MM.1S (cell line): ENCODE data around the gene TMEM272.

Experiments
- DNase-seq: peaks from one replicate; pipeline ENCODE4 v3.0.0-alpha.2; 2015
- H2AFZ ChIP-seq: fragments of 300-600 bp; sonication (generic); 2 replicates; pipeline ENCODE4 v1.6.0; 2016; ENCODE audit warnings: antibody characterized with exemption, low read length
- H3F3A ChIP-seq: fragments of 300-600 bp; sonication (generic); 2 replicates; pipeline ENCODE4 v1.6.1; 2016; ENCODE audit warnings: mild to moderate bottlenecking, antibody characterized with exemption, low read length, moderate library complexity, mixed read lengths; ENCODE audit not compliant: insufficient read depth
- H3K27ac ChIP-seq: fragments of 300-600 bp; sonication (generic); 2 replicates; pipeline ENCODE4 v1.5.1; 2016; ENCODE audit warnings: mild to moderate bottlenecking, low read length
- H3K27me3 ChIP-seq: fragments of 300-600 bp; sonication (generic); replicated peaks from 2 replicates; pipeline ENCODE4 v1.6.0; 2016; ENCODE audit warnings: low read length; ENCODE audit not compliant: insufficient read depth
- H3K36me3 ChIP-seq: fragments of 300-600 bp; sonication (generic); replicated peaks from 2 replicates; pipeline ENCODE4 v1.6.1; 2016; ENCODE audit warnings: mild to moderate bottlenecking, low read length, mixed read lengths; ENCODE audit not compliant: insufficient read depth
- H3K4me1 ChIP-seq: fragments of 300-600 bp; sonication (generic); 2 replicates; pipeline ENCODE4 v1.6.1; 2016; ENCODE audit warnings: low read length, mixed read lengths
- H3K4me2 ChIP-seq: fragments of 300-600 bp; sonication (generic); 2 replicates; pipeline ENCODE4 v1.6.0; 2016; ENCODE audit warnings: low read depth, low read length
- H3K4me3 ChIP-seq: fragments of 300-600 bp; sonication (generic); 2 replicates; pipeline ENCODE4 v1.5.1; 2016; ENCODE audit warnings: low read length, mixed read lengths
- H3K79me2 ChIP-seq: fragments of 300-600 bp; sonication (generic); 2 replicates; pipeline ENCODE4 v1.6.1; 2016; ENCODE audit warnings: mixed run types, low read length, mixed read lengths
- H3K9ac ChIP-seq: fragments of 300-600 bp; sonication (generic); 2 replicates; pipeline ENCODE4 v1.6.1; 2016; ENCODE audit warnings: low read length, mixed read lengths
- H3K9me2 ChIP-seq: fragments of 300-600 bp; sonication (generic); replicated peaks from 2 replicates; pipeline ENCODE4 v1.6.1; 2016; ENCODE audit warnings: mild to moderate bottlenecking, low read length, mixed read lengths; ENCODE audit not compliant: insufficient read depth
- H3K9me3 ChIP-seq: fragments of 300-600 bp; sonication (generic); replicated peaks from 2 replicates; pipeline ENCODE4 v1.6.1; 2016; ENCODE audit warnings: mild to moderate bottlenecking, low read length, mixed read lengths; ENCODE audit not compliant: insufficient read depth
- H4K20me1 ChIP-seq: fragments of 300-600 bp; sonication (generic); 2 replicates; pipeline ENCODE4 v1.6.1; 2016; ENCODE audit warnings: mild to moderate bottlenecking, low read length, moderate library complexity, mixed read lengths; ENCODE audit not compliant: insufficient read depth
- EZH2 ChIP-seq: fragments of 300-600 bp; sonication (generic); optimal IDR thresholded peaks from 2 replicates; pipeline ENCODE3; 2017; ENCODE audit warnings: low read depth, mild to moderate bottlenecking, antibody characterized with exemption, low read length, mixed read lengths
- EZH2phosphoT487 ChIP-seq: fragments of 300-600 bp; sonication (generic); IDR thresholded peaks from 2 replicates; pipeline ENCODE4 v1.6.1; 2018; ENCODE audit warnings: antibody characterized with exemption, low read length
- TF ChIP-seq, protein P1 (sequence below): fragments of 300-600 bp; sonication (generic); IDR thresholded peaks from 2 replicates; pipeline ENCODE4 v1.5.1; 2016; ENCODE audit warnings: antibody characterized with exemption, low read length, mixed read lengths

The TMEM272 gene

DNA sequence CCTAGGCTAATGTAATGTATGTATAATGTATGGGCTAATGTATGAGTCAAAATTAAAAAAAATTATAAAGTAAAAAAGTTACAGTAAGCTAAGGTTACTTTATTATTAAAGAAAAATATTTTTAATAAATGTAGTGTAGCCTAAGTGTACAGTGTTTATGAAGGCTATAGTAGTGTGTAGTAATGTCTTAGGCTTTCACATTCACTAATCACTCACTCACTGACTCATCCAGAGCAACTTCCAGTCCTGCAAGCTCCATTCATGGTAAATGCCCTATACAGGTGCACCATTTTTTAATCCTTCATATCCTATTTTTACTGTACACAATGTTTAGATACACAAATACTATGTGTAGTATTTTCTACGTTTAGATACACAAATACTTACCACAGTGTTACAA lies 1.8 kb upstream of the TMEM272 start:
- no peak overlapping the region for H3K4me2 ChIP-seq
- DNase-seq: no peak
- H3K27ac ChIP-seq: no peak overlapping the region

DNA sequence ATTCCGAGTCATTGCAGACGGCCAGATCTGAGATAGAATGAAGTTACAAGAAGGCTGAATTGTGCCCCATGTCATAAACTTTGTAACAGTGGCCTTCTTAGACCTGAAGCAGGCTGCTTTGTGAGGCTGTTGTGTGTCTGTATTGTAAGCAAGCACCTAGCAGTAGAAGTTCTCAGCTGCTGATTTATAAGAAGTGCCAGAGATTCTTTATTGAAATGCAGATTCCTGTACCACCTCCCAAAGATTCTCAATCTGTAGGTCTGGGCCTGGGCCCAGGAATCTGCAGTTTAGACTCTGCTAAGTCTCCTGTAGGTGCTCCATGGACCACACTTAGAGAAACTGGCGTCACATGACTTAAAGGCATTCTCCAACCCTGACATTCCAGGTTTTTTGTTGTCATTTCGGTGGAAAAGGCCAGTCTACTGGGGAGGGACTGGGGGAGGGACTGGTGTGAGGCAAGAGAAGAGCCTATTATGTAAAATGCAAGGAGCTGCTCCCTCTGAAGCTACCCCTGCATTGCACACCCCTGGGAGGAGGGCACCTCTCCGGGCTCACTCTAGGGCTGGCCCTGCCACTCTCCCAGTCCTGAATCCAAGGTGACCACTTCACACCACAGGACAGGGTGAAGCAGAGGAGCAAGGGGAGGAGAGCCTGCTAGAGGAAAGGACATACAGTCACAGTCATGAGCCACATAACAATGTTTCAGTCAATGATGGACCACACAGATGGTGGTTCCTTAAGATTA lies 769 bp upstream of the TMEM272 start:
- Histone ChIP-seq H3K4me2 (no peak overlapping the region), H4K20me1 (no peaks in the 10 kb centered on the region), H3K27ac (no peak overlapping the region), H3K9me2 (no peaks in the 10 kb centered on the region), H3K27me3 (no peaks in the 10 kb centered on the region), H3K9me3 (no peaks in the 10 kb centered on the region), H3K79me2 (no peaks in the 10 kb centered on the region), H3F3A (no peaks in the 10 kb centered on the region), H3K4me1 (no peaks in the 10 kb centered on the region), H2AFZ (peak overlapping the region; percentile 53; the same call in 1 of the 2 replicates), H3K4me3 (no peak overlapping the region), H3K9ac (no peak overlapping the region), H3K36me3 (no peaks in the 10 kb centered on the region)
- TF ChIP-seq EZH2: no peak
- DNase-seq: no peak

More for the DNA sequence above, 1.8 kb upstream of the TMEM272 start:
- H3K9ac ChIP-seq: no peak overlapping the region
- no peaks in the 10 kb centered on the region for H3K4me1 ChIP-seq
- H3K9me3 ChIP-seq: no peaks in the 10 kb centered on the region
- no peaks in the 10 kb centered on the region for H3K79me2 ChIP-seq
- no peaks in the 10 kb centered on the region for H3K9me2 ChIP-seq
- H2AFZ ChIP-seq: no peak overlapping the region
- no peaks in the 10 kb centered on the region for H3F3A ChIP-seq
- H3K36me3 ChIP-seq: no peaks in the 10 kb centered on the region
- H3K4me3 ChIP-seq: no peak overlapping the region
- H4K20me1 ChIP-seq: no peaks in the 10 kb centered on the region
- H3K27me3 ChIP-seq: no peaks in the 10 kb centered on the region
- TF ChIP-seq, protein P1, sequence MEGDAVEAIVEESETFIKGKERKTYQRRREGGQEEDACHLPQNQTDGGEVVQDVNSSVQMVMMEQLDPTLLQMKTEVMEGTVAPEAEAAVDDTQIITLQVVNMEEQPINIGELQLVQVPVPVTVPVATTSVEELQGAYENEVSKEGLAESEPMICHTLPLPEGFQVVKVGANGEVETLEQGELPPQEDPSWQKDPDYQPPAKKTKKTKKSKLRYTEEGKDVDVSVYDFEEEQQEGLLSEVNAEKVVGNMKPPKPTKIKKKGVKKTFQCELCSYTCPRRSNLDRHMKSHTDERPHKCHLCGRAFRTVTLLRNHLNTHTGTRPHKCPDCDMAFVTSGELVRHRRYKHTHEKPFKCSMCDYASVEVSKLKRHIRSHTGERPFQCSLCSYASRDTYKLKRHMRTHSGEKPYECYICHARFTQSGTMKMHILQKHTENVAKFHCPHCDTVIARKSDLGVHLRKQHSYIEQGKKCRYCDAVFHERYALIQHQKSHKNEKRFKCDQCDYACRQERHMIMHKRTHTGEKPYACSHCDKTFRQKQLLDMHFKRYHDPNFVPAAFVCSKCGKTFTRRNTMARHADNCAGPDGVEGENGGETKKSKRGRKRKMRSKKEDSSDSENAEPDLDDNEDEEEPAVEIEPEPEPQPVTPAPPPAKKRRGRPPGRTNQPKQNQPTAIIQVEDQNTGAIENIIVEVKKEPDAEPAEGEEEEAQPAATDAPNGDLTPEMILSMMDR: no peak
- TF ChIP-seq EZH2phosphoT487 (no peak), EZH2 (no peak)

DNA sequence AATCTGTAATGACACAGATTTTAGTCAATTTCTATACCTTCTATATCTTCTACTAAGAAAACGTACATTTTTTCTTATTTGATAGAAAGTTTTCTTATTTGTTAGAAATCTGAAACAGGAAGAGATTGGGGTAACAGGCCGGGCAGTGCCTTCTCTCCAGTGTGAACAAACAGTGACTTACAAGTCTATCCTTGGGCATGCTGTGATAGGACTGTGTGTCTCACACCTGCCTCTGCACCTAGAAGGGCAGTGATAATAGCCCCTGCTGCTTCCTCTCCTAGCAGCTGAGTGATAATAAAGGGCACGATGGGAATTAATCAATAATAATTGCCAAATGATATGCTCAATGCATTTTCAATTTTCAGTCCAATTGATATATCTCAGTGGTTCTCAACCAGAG lies 1.4 kb downstream of the TMEM272 start:
- no peaks in the 10 kb centered on the region for H3K79me2 ChIP-seq

More for the DNA sequence above, 1.4 kb downstream of the TMEM272 start:
- Histone ChIP-seq H3K9ac (no peak overlapping the region), H3K4me1 (no peaks in the 10 kb centered on the region), H3K4me3 (no peak overlapping the region), H2AFZ (no peak overlapping the region), H3K9me2 (no peaks in the 10 kb centered on the region), H3K4me2 (no peak overlapping the region), H3F3A (no peaks in the 10 kb centered on the region), H3K27ac (no peak overlapping the region), H3K36me3 (no peaks in the 10 kb centered on the region), H4K20me1 (no peaks in the 10 kb centered on the region), H3K27me3 (no peaks in the 10 kb centered on the region), H3K9me3 (no peaks in the 10 kb centered on the region)
- TF ChIP-seq, protein P1: no peak
- no peak for TF ChIP-seq EZH2
- TF ChIP-seq EZH2phosphoT487: no peak
- DNase-seq: no peak
